ACHN (cell line): ENCODE data around the gene LRRC46.

Source experiments
- DNase-seq: peaks from one replicate; pipeline ENCODE4 v3.0.0-alpha.2; 2015
- in situ Hi-C: cut with HindIII; loops from 2 replicates; pipeline ENCODE4 v1.10.0; 2017; ENCODE audit warnings: low sequenced_read_pairs, low pct_ligation_motif_present, low pct_unique_long_range_greater_than_20kb

Gene LRRC46

GRCh38 chr17:47831003-47831933, at the start of gene LRRC46, which contains the start of gene MRPL10:
Gene LRRC46 (plus strand): TSS chr17:47831670. CDS start chr17:47831990, 320 bp downstream.
Gene MRPL10 (minus strand): TSS chr17:47831541. CDS start chr17:47831511, 30 bp downstream.
- peak; percentile 93 for DNase-seq
- in situ Hi-C loops: no loop called here

DNA sequence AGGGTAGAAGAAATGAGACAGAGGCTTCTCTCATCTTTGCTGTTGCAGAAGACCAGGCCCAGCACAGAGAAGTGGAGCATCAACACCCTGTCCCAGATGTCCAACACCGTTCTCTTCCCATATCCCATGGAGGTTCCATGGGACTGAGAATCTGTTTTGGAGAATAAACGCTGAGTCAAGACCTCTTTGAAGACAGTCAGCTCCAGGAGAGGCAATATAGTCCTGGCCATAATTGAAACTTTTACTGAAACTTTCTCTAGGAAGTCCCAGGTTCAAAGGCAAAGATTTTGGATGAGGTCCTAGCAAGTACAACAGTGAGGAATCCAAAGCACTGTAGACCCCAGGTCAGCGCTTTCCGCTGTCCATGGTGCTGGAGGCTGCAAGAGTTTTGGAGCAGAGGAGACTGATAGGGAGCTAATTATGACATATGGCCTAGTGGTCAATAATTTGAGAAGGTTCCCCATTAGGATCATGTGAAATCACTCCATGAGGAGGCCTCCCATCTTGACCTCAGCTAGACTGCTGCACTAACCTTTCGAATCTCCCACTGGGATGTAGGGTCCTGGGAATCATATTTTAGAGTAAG, 45.8 kb upstream of the LRRC46 start:
- in situ Hi-C loops: no loop called here
- DNase-seq: peak; percentile 48

- in situ Hi-C loops: no loop called here
- peak; percentile 64 for DNase-seq
Observed at GRCh38 chr17:47789611-47790561, 41.6 kb upstream of the LRRC46 start.

- in situ Hi-C loops: no loop called here
- DNase-seq: no peak
Observed at GRCh38 chr17:47791025-47791424, 40.4 kb upstream of the LRRC46 start.

DNA sequence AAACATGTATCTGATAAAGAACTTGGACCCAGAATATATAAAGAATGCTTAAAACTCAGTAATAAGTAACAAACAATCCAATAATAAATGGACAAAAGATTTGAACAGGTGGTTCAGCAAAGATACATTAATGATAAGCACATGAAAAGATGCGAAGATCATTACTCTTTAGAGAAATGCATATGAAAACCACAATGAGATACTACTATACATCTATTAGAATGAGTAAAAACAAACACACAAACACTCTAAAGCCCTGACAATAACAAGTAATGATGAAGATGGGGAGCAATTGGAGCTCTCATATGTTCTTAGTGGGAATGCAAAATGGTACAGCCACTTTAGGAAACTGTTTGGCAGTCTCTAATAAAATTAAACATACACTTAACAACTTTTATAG, 39.0 kb upstream of the LRRC46 start:
- no peak for DNase-seq
- in situ Hi-C loops: no loop called here

- in situ Hi-C loops: no loop called here
- DNase-seq: no peak
Observed at GRCh38 chr17:47792979-47793378, 38.5 kb upstream of the LRRC46 start.

GRCh38 chr17:47797797-47798196, 33.7 kb upstream of the LRRC46 start:
- in situ Hi-C loops: no loop called here
- DNase-seq: no peak

DNA sequence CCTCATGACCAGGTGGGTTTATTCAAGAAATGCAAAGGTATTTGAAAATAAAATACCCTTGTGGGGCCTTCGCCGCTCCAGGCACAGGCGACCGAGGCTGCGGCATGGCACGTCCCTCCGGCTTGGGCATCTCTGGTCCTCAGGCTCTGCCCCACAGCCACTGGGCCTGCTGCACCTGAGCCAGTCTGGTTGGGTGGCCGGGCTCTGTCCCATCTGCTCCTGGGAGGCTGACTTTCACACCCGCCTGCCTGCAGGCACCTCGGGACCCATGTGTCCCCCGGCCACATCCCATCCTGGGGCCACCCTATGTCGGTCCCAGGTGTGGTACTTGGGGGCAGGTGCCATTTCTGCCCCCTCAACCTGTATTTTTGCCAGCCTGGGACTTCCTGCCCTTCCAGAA, 30.8 kb upstream of the LRRC46 start:
- in situ Hi-C loops: no loop called here

GRCh38 chr17:47801176-47801765, 30.2 kb upstream of the LRRC46 start:
- in situ Hi-C loops: no loop called here
- no peak for DNase-seq

More for the DNA sequence above, 30.8 kb upstream of the LRRC46 start:
- no peak for DNase-seq

GRCh38 chr17:47801906-47802305, 29.6 kb upstream of the LRRC46 start:
- in situ Hi-C loops: no loop called here
- no peak for DNase-seq

DNA sequence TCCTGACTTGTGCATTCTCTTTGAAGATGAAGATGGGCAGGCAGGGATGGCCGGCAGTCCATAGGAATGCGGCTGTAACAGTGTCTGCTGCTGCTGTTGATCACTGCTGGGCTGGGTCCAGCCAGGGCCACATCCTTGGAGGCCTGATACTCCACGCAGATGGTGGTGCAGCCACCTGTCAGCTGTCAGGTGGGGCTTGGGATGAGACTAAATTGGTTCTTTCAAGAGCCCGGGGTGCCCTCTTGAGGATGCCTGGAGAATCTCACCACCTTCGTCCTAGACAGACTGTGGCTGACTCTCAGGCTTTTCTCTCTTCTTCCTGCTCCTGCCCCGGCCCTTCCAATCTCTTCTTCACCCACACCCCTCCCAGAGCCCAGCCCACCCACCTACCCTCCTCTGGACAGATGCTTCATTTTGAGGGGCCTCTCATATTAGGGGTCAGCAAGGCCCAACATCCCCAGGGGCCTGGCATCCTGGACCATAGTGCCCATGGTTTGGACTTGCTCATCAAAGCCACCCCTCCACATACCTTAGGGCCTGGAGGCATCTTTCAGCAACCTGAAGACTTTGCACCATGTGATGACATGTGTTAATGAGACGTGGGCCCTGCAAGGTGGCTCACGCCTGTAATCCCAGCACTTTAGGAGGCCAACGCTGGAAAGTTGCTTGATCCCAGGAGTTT, 29.0 kb upstream of the LRRC46 start:
- peak; percentile 65 for DNase-seq
- in situ Hi-C loops: no loop called here

DNA sequence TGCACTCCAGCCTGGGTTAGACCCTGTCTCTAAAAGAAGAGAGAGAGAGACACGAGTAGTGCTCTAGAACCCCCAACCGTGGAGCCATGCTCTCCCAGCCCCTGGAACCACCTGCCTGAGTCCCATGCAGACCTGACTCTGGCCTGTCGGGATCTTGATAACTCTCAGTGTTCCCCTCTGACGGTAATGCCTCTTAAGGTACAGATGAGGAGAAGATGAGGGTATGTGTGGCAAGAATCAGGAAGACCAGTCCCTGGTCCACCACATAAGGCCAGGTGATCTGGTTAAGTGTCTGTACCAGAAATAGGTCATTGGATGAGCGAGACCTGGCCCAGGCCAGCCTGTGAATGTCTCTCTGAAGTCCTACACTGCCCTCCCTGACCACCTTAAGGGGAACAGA, 28.3 kb upstream of the LRRC46 start:
- in situ Hi-C loops: no loop called here
- no peak for DNase-seq

DNA sequence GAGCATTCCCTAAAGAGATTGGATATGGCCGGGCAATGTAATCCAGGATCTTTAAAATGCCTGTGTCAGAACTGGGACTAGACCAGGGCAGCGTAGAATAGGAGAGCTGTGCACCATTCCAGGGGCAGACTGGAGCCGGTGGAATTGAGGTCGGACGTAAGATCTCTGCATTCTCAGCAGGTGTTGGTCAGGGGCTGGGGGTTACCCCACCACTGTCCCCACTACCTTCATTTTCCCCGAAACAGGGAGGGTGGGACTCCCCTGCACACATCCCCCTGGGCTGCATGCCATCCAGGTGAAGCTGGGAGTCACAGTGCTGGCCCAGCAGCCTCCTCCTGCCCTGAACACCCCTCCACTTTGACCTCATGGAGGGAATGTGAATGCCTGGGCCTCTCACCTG, 27.7 kb upstream of the LRRC46 start:
- DNase-seq: no peak
- in situ Hi-C loops: no loop called here

GRCh38 chr17:47804461-47804860, 27.0 kb upstream of the LRRC46 start:
- no peak for DNase-seq
- in situ Hi-C loops: no loop called here

GRCh38 chr17:47806026-47806912, 25.2 kb upstream of the LRRC46 start:
- no peak for DNase-seq
- in situ Hi-C loops: no loop called here

DNA sequence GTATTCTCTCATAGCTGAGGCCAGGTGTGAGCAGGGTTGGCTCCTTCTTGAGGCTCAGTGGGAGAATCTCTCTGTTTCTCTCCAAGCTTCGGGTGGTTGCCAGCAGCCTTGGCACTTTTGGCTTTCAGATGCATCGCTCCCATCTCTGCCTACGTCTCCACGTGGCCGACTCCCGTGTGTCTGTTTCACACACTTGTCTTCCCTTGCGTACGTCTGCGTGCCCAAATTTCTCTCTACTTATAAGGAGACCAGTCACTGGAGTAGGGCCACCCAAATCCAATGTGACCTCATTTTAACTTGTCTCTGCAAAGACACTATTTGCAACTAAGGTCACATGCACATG, 24.6 kb upstream of the LRRC46 start:
- no peak for DNase-seq
- in situ Hi-C loops: no loop called here

GRCh38 chr17:47807421-47807820, 24.0 kb upstream of the LRRC46 start:
- in situ Hi-C loops: no loop called here
- no peak for DNase-seq
